ENCODE results near the gene CACHD1.
"Not testable (repeated sequence)": the region's sequence is repeated elsewhere in the genome, so short reads cannot be mapped to it uniquely, and the experiment has no call there.

Gene CACHD1

GRCh38 chr1:64701886-64702285 is 232.0 kb downstream of the CACHD1 start:
- DNase-seq (ENCODE audit: low read depth): no peak

- not testable (repeated sequence) for DNase-seq (ENCODE audit: low read depth)
Measured at GRCh38 chr1:64702670-64703069, 232.7 kb downstream of the CACHD1 start.

- no peak for DNase-seq (ENCODE audit: low read depth)
Measured at GRCh38 chr1:64703600-64703999, 233.7 kb downstream of the CACHD1 start.

GRCh38 chr1:64705591-64705990 is 235.7 kb downstream of the CACHD1 start:
- no peak for DNase-seq (ENCODE audit: low read depth)

- DNase-seq (ENCODE audit: low read depth): no peak
Measured at GRCh38 chr1:64711266-64711665, 241.3 kb downstream of the CACHD1 start.

- DNase-seq (ENCODE audit: low read depth): no peak
Measured at GRCh38 chr1:64712049-64712448, 242.1 kb downstream of the CACHD1 start.

GRCh38 chr1:64715186-64715585 is 245.3 kb downstream of the CACHD1 start:
- DNase-seq (ENCODE audit: low read depth): no peak

- DNase-seq (ENCODE audit: low read depth): no peak
Measured at GRCh38 chr1:64721135-64721534, 251.2 kb downstream of the CACHD1 start.

- DNase-seq (ENCODE audit: low read depth): no peak
Measured at GRCh38 chr1:64721576-64722145, 251.7 kb downstream of the CACHD1 start.

GRCh38 chr1:64727861-64728260 is 257.9 kb downstream of the CACHD1 start:
- DNase-seq (ENCODE audit: low read depth): no peak

- no peak for DNase-seq (ENCODE audit: low read depth)
Measured at GRCh38 chr1:64733581-64734286, 263.8 kb downstream of the CACHD1 start.

GRCh38 chr1:64734287-64734652 is 264.3 kb downstream of the CACHD1 start:
- no peak for DNase-seq (ENCODE audit: low read depth)

- DNase-seq (ENCODE audit: low read depth): not testable (repeated sequence)
Measured at GRCh38 chr1:64740687-64741086, 270.8 kb downstream of the CACHD1 start.
